GM13977 (cell line): ENCODE measurements around the gene ZFAND2B.

Source experiments
- DNase-seq: peaks from one replicate; pipeline ENCODE4 v3.0.0; 2012; ENCODE audit warnings: low spot score
- CTCF ChIP-seq: IDR thresholded peaks from 2 replicates; pipeline ENCODE4 v1.5.1; 2012; ENCODE audit warnings: mild to moderate bottlenecking, control low read depth; ENCODE audit not compliant: insufficient read depth; ENCODE audit errors: extremely low read depth, missing control alignments
- in situ Hi-C: fragments of 300-500 bp; cut with MboI; formaldehyde crosslinking; loops from one replicate; pipeline ENCODE4 v1.12.0; 2022; ENCODE audit warnings: low sequenced_read_pairs, low pct_unique_long_range_greater_than_20kb, mixed read lengths, inconsistent platforms; ENCODE audit not compliant: unreplicated experiment

ZFAND2B gene

GRCh38 chr2:219221957-219222518 is 15.5 kb downstream of the ZFAND2B start:
- TF ChIP-seq CTCF: no peak
- in situ Hi-C loops: no loop called here
- DNase-seq: no peak

- no peak for TF ChIP-seq CTCF
- in situ Hi-C loops: no loop called here
- no peak for DNase-seq
Measured at GRCh38 chr2:219223831-219224610, 17.4 kb downstream of the ZFAND2B start.

GRCh38 chr2:219225350-219225749 is 18.8 kb downstream of the ZFAND2B start:
- DNase-seq: no peak
- no peak for TF ChIP-seq CTCF
- in situ Hi-C loops: no loop called here

- in situ Hi-C loops: no loop called here
- no peak for TF ChIP-seq CTCF
- DNase-seq: no peak
Measured at GRCh38 chr2:219228041-219228910, 21.7 kb downstream of the ZFAND2B start.

GRCh38 chr2:219228911-219229304 is 22.3 kb downstream of the ZFAND2B start:
- DNase-seq: no peak
- no peak for TF ChIP-seq CTCF
- in situ Hi-C loops: no loop called here

- TF ChIP-seq CTCF: no peak
- peak; percentile 99 for DNase-seq
- in situ Hi-C loops: no loop called here
Measured at GRCh38 chr2:219229305-219230058, 22.9 kb downstream of the ZFAND2B start, which contains the start of the genes ANKZF1 and ATG9A. Gene ANKZF1 (plus strand): TSS chr2:219229806. CDS start chr2:219230258, 452 bp downstream. Gene ATG9A (minus strand): TSS chr2:219229636. CDS start chr2:219228024, 1,612 bp downstream.
